ENCODE data around the gene WWOX.

DNA sequence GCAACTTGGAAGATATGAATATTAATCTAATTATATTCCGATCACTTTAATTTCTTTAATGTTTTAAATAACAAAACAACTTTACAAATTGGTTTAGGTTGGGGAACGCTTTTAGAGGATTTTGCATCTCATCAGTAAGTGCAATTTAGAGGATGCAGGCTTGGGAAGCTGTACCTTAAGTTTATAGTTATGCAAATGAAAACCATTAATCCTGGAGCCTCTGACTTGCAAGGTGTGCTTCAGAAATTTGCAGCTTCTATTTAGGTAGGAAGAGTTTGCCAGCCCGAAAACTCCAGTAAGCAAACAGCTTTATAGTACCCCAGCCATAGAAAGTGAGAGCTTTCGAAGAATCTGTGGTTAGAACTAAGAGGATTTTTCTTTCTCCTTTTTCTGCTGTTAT, 954.1 kb downstream of the WWOX start:
- TF ChIP-seq, protein P1, sequence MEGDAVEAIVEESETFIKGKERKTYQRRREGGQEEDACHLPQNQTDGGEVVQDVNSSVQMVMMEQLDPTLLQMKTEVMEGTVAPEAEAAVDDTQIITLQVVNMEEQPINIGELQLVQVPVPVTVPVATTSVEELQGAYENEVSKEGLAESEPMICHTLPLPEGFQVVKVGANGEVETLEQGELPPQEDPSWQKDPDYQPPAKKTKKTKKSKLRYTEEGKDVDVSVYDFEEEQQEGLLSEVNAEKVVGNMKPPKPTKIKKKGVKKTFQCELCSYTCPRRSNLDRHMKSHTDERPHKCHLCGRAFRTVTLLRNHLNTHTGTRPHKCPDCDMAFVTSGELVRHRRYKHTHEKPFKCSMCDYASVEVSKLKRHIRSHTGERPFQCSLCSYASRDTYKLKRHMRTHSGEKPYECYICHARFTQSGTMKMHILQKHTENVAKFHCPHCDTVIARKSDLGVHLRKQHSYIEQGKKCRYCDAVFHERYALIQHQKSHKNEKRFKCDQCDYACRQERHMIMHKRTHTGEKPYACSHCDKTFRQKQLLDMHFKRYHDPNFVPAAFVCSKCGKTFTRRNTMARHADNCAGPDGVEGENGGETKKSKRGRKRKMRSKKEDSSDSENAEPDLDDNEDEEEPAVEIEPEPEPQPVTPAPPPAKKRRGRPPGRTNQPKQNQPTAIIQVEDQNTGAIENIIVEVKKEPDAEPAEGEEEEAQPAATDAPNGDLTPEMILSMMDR (IDR thresholded peaks at IDR 0.05; ENCODE audit: low read length), result no peak
- no peak for TF ChIP-seq EZH2phosphoT487 (IDR thresholded peaks at IDR 0.05; ENCODE audit: low read length)
- no peak for TF ChIP-seq EZH2 (optimal IDR thresholded peaks at IDR 0.05; ENCODE audit: low read depth, low read length)

Measured in MM.1S (cell line).